Endothelial cell of umbilical vein (primary cell): ENCODE measurements around the gene PRM1. TPM values are rescaled to one million over a fixed set of nuclear protein-coding genes. Genes with fewer than 3 reads are reported as not detected.

Experiments used
- BruUV-seq: library from RNA; stranded (reverse); fragments of 400-500 nt; replicated peaks from 2 replicates; lab custom pipeline; 2021; lab: Mats Ljungman, UMichigan
- CTCF ChIA-PET: fragments of 300-600, 350-600 bp; sonication (Branson Sonifier 250); formaldehyde crosslinking; loops from one replicate; lab custom pipeline; 2021; ENCODE audit warnings: antibody characterized with exemption, inconsistent platforms; lab: Charles Lee
- POLR2A ChIA-PET: fragments of 300-600, 350-600 bp; sonication (Branson Sonifier 250); formaldehyde crosslinking; loops from one replicate; lab custom pipeline; 2021; ENCODE audit warnings: antibody characterized with exemption, inconsistent platforms; lab: Charles Lee
- DNase-seq: peaks from one replicate; pipeline ENCODE4 v3.0.0-alpha.2; 2011; ENCODE audit warnings: low read depth, low spot score
- FAIRE-seq: peaks from 2 replicates; lab custom pipeline; 2011; peaks lifted over from hg19 to GRCh38; lab: Jason Lieb, UNC
- H2AFZ ChIP-seq: 2 replicates; pipeline ENCODE4 v1.6.0; 2012; ENCODE audit warnings: low read depth, low read length, control low read depth, inconsistent platforms
- H3K27ac ChIP-seq: 2 replicates; pipeline ENCODE4 v1.5.1; 2011; ENCODE audit warnings: low read depth, mild to moderate bottlenecking, control low read depth, low read length, moderate library complexity; ENCODE audit not compliant: insufficient read depth
- H3K27me3 ChIP-seq, 2 experiments: 2 replicates each; pipeline versions ENCODE4 v1.6.0 to v1.6.1; 2011; ENCODE audit warnings: low read length in 2 of 2, mixed read lengths in 1 of 2; ENCODE audit not compliant: control insufficient read depth in 2 of 2, insufficient read depth in 2 of 2
- H3K36me3 ChIP-seq, 2 experiments: 2 replicates in 1 of 2; 3 replicates in 1 of 2; pipeline ENCODE4 v1.5.1; 2011; ENCODE audit warnings: low read length in 2 of 2, mild to moderate bottlenecking in 1 of 2, moderate library complexity in 1 of 2; ENCODE audit not compliant: control insufficient read depth in 2 of 2, insufficient read depth in 2 of 2; ENCODE audit errors: extremely low read depth in 1 of 2
- H3K4me1 ChIP-seq: 3 replicates; pipeline ENCODE4 v1.5.1; 2011; ENCODE audit warnings: mild to moderate bottlenecking, low read length; ENCODE audit not compliant: control insufficient read depth, insufficient read depth; ENCODE audit errors: extremely low read depth
- H3K4me2 ChIP-seq: 2 replicates; pipeline ENCODE4 v1.6.1; 2011; ENCODE audit warnings: low read length, control low read depth, mixed read lengths; ENCODE audit not compliant: insufficient read depth
- H3K4me3 ChIP-seq, 3 experiments: fragments of 200-600 bp in 1 of 3; sonication (generic), shearing (Covaris generic) in 1 of 3; replicated peaks in 1 of 3; 2 replicates each; pipeline ENCODE4 v1.5.1; 2011 to 2016; ENCODE audit warnings: control low read depth in 3 of 3, low read length in 3 of 3, mild to moderate bottlenecking in 2 of 3, inconsistent platforms in 1 of 3, low read depth in 1 of 3, moderate library complexity in 1 of 3; ENCODE audit not compliant: insufficient read depth in 1 of 3
- H3K79me2 ChIP-seq: 2 replicates; pipeline ENCODE4 v1.6.0; 2012; ENCODE audit warnings: low read length, inconsistent platforms; ENCODE audit not compliant: control insufficient read depth, insufficient read depth
- H3K9ac ChIP-seq: replicated peaks from 2 replicates; pipeline ENCODE3; 2011; ENCODE audit warnings: low read length, control low read depth; ENCODE audit not compliant: insufficient read depth; ENCODE audit errors: extremely low read depth
- H3K9me1 ChIP-seq: replicated peaks from 3 replicates; pipeline ENCODE4 v1.6.0; 2011; ENCODE audit warnings: mild to moderate bottlenecking, low read length; ENCODE audit not compliant: control insufficient read depth, insufficient read depth; ENCODE audit errors: extremely low read depth
- H3K9me3 ChIP-seq: replicated peaks from 2 replicates; pipeline ENCODE4 v1.5.1; 2012; ENCODE audit warnings: low read length, inconsistent platforms; ENCODE audit not compliant: control insufficient read depth, insufficient read depth
- H4K20me1 ChIP-seq: replicated peaks from 2 replicates; pipeline ENCODE3; 2011; ENCODE audit warnings: mild to moderate bottlenecking, low read length; ENCODE audit not compliant: control insufficient read depth, insufficient read depth; ENCODE audit errors: extremely low read depth
- CTCF ChIP-seq, 2 donors: IDR thresholded peaks; 1 replicate in 1 of 2; 2 replicates in 1 of 2; pipeline ENCODE4 v1.5.1; 2011; ENCODE audit warnings: low read length in 2 of 2, mild to moderate bottlenecking in 2 of 2, moderate library complexity in 2 of 2, control low read depth in 1 of 2, inconsistent platforms in 1 of 2, low read depth in 1 of 2; ENCODE audit not compliant: insufficient read depth in 1 of 2; ENCODE audit errors: extremely low read depth in 1 of 2
- EZH2 ChIP-seq: IDR thresholded peaks from 2 replicates; pipeline ENCODE4 v1.6.1; 2012; ENCODE audit warnings: borderline replicate concordance, low read depth, mild to moderate bottlenecking, moderate library complexity, low read length, inconsistent platforms; ENCODE audit not compliant: severe bottlenecking
- GATA2 ChIP-seq: IDR thresholded peaks from 2 replicates; pipeline ENCODE4 v1.7.0; 2011; ENCODE audit warnings: low read depth, mild to moderate bottlenecking, moderate library complexity, mixed read lengths, low read length; ENCODE audit not compliant: insufficient read length, insufficient read depth
- MAX ChIP-seq: IDR thresholded peaks from 2 replicates; pipeline ENCODE4 v1.6.1; 2011; ENCODE audit not compliant: insufficient read depth, insufficient read length
- MYC ChIP-seq: IDR thresholded peaks from one replicate; pipeline ENCODE4 v1.6.1; 2011; ENCODE audit warnings: mild to moderate bottlenecking, low read depth, low read length
- POLR2A ChIP-seq: IDR thresholded peaks from 2 replicates; pipeline ENCODE4 v1.6.1; 2012; ENCODE audit warnings: low read depth, mild to moderate bottlenecking, control low read depth, low read length
- dilution Hi-C: fragments of 300-500 bp; cut with MboI; formaldehyde crosslinking; loops from one replicate; pipeline ENCODE4 v1.15.0; 2019; ENCODE audit warnings: low sequenced_read_pairs; ENCODE audit not compliant: extremely low pct_ligation_motif_present
- intact Hi-C: fragments of 100-400 bp; cut with micrococcal nuclease; formaldehyde crosslinking; loops from one replicate; pipeline ENCODE4 v1.10.0; 2022
- polyA plus RNA-seq, 4 experiments: library from polyadenylated mRNA; depleted of rRNA in 3 of 4; stranded (reverse) in 3 of 4; unstranded in 1 of 4; fragments of >200 nt; gene quantifications; 2 replicates each; pipeline versions ENCODE4 v1.2.1 to v1.2.3, GENCODE V29; 2011 to 2012; ENCODE audit warnings: missing spikeins in 1 of 4
- total RNA-seq: library from RNA; stranded (reverse); gene quantifications from 2 replicates; pipeline ENCODE4 v1.2.3, GENCODE V29; 2021

The PRM1 gene
- total and polyA plus RNA-seq, 2 donors (not counting 3 experiments of a cell fraction or from before 2014, with no cell fraction given) = not detected

GRCh38 chr16:11312718-11313492 is 31.8 kb upstream of the PRM1 start:
- no peak for FAIRE-seq
- POLR2A ChIA-PET = no interaction called here

More at GRCh38 chr16:11312718-11313492, 31.8 kb upstream of the PRM1 start:
- intact Hi-C loops (loop anchor here (10.0 kb wide), 1 partner anchor 58 kb away; the partner anchor contains the start of gene SOCS1), dilution Hi-C loops (no loop called here)
- Histone ChIP-seq H3K9me1 (no peaks in the 10 kb centered on the region), H4K20me1 (no peaks in the 10 kb centered on the region), H3K36me3 (no peaks in the 10 kb centered on the region), H3K4me2 (no peak overlapping the region), H3K9ac (no peak overlapping the region), H2AFZ (peak overlapping the region; percentile 50), H3K27me3 (no peaks in the 10 kb centered on the region), H3K79me2 (no peaks in the 10 kb centered on the region), H3K4me3 (no peak overlapping the region), H3K9me3 (no peaks in the 10 kb centered on the region), H3K27ac (no peak overlapping the region), H3K4me1 (no peaks in the 10 kb centered on the region)
- CTCF ChIA-PET = no interaction called here
- no peak for DNase-seq
- BruUV-seq = no TSS peak
- no peak for TF ChIP-seq MYC
- no peak for TF ChIP-seq EZH2
- TF ChIP-seq CTCF (IDR thresholded peaks at IDR 0.05; ENCODE audit: extremely low read depth in 1 of 2, insufficient read depth in 1 of 2, low read depth in 1 of 2, low read length in 2 of 2) = no peak
- TF ChIP-seq POLR2A = no peak
- TF ChIP-seq MAX = no peak
- no peak for TF ChIP-seq GATA2
